ENCODE data around the gene MAN1C1.

MAN1C1 gene

DNA sequence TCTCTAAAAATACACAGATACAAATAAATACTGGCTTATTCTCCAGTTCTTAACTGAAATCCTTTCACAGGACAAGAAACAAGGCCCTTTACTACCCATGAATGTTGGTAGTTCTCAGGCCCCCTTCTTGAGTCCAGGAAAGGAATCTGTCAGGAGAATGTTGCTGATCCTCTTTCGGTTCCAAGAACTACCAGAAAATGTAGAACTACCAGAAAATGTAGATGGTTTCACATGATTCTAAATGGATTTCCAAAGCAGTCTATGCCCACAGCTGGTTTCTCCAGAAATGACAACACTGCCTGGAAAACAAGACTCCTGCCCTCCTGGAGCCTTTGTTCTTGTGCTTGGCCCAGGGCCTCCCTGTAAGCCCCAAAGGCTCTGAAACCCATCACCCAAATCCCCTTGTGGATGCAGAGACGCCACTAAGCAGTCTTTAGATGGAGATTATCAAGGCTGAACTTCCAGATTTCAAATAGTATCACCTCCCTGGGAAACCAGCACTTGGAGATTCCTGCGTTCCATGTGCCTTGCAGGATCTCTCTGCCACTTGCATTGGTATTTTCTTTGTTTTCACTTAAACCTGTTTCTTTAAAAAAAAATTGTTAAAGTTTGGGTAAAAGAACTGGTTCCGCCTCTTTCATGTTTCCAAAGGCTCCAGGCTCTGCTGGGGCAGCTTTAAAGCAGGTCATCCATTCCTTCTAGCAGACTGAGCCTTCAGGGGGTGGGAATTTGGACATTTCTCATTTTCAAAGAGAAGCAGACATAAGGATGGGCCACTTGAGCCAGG lies 53.4 kb downstream of the MAN1C1 start:
- Histone ChIP-seq H3K79me2 (ENCODE audit: insufficient read depth, low read length) (no peaks in the 10 kb centered on the region), H3K4me3 (ENCODE audit: insufficient read depth, low read length, poor library complexity, severe bottlenecking) (no peak overlapping the region), H2AFZ (ENCODE audit: low read depth, low read length, severe bottlenecking) (no peak overlapping the region), H4K20me1 (ENCODE audit: low read depth, low read length) (no peaks in the 10 kb centered on the region), H3K27ac (ENCODE audit: low read depth, low read length) (no peak overlapping the region), H3F3A (ENCODE audit: insufficient read depth) (no peaks in the 10 kb centered on the region), H3K9me3 (ENCODE audit: insufficient read depth, low read length) (no peaks in the 10 kb centered on the region), H3K27me3 (ENCODE audit: low read length) (no peaks in the 10 kb centered on the region), H3K4me2 (ENCODE audit: low read depth, low read length, poor library complexity, severe bottlenecking) (no peak overlapping the region), H3K36me3 (ENCODE audit: low read length) (no peaks in the 10 kb centered on the region), H3K9me2 (replicated peaks; ENCODE audit: insufficient read depth, low read length) (no peaks in the 10 kb centered on the region), H3K9ac (ENCODE audit: low read length) (no peak overlapping the region)
- no peak for TF ChIP-seq EZH2phosphoT487 (conservative IDR thresholded peaks at IDR 0.05; ENCODE audit: low read length)
- TF ChIP-seq CTCF (IDR thresholded peaks at IDR 0.05; ENCODE audit: insufficient read depth, low read length, poor library complexity, severe bottlenecking) = no peak

DNA sequence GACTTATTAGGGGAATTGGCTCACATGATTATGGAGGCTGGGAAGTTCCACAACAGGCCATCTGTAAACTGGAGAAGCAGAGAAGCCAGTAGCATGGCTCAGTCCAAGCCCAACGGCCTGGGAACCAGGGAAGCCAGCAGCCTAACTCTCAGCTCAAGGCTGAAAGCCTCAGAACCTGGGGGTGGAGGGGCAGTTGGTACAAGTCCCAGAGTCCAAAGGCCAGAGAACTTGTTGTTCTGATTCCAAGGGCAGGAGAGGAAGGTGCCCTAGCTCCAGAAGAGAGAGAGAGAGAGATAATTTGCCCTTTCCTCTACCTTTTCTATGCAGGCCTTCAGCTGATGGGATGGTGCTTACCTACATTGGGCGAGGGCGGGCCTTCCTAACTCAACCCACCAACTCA lies 55.3 kb downstream of the MAN1C1 start:
- H3K9ac ChIP-seq (ENCODE audit: low read length) = no peak overlapping the region
- no peaks in the 10 kb centered on the region for H4K20me1 ChIP-seq (ENCODE audit: low read depth, low read length)
- no peak overlapping the region for H2AFZ ChIP-seq (ENCODE audit: low read depth, low read length, severe bottlenecking)
- H3K36me3 ChIP-seq (ENCODE audit: low read length) = no peaks in the 10 kb centered on the region
- no peaks in the 10 kb centered on the region for H3K9me2 ChIP-seq (replicated peaks; ENCODE audit: insufficient read depth, low read length)
- no peaks in the 10 kb centered on the region for H3K27me3 ChIP-seq (ENCODE audit: low read length)
- H3K9me3 ChIP-seq (ENCODE audit: insufficient read depth, low read length) = no peaks in the 10 kb centered on the region
- H3K27ac ChIP-seq (ENCODE audit: low read depth, low read length) = no peak overlapping the region
- TF ChIP-seq CTCF (IDR thresholded peaks at IDR 0.05; ENCODE audit: insufficient read depth, low read length, poor library complexity, severe bottlenecking) = no peak
- TF ChIP-seq EZH2phosphoT487 (conservative IDR thresholded peaks at IDR 0.05; ENCODE audit: low read length) = no peak
- no peak overlapping the region for H3K4me3 ChIP-seq (ENCODE audit: insufficient read depth, low read length, poor library complexity, severe bottlenecking)
- no peak overlapping the region for H3K4me2 ChIP-seq (ENCODE audit: low read depth, low read length, poor library complexity, severe bottlenecking)
- no peaks in the 10 kb centered on the region for H3K79me2 ChIP-seq (ENCODE audit: insufficient read depth, low read length)
- H3F3A ChIP-seq (ENCODE audit: insufficient read depth) = no peaks in the 10 kb centered on the region

DNA sequence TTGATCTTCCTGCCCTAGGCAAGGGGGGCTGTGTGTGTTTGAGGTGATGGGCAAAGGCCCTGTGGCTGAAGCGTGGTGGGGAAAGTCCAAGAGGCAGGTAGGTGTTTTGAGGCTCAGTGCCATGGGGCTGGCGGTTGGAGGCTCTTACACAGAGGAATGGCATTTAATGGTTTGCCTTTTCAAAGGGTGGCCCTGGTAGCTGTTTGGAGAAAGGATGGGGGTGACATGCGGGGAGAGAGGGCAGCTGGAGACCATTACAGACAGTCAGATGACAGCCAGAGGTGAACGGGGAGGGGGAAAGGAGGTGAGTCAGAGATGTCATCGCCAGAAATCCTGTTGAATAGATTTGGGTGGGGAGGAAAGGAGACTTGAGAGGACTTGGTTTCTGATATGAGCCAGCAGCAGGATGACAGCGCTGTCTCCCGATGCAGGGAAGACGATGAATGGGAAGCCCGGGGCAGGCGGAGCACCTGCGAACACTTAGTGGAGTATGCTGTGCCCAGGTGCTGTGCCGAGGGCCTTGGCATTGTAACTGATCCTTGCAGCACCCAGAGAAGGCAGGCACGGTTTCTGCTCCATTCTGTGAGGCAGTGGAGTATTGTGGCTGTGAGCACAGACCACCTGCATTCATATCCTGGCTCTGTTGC lies 56.3 kb downstream of the MAN1C1 start:
- Histone ChIP-seq H2AFZ (ENCODE audit: low read depth, low read length, severe bottlenecking) (no peak overlapping the region), H3K27me3 (ENCODE audit: low read length) (no peaks in the 10 kb centered on the region), H3K4me2 (ENCODE audit: low read depth, low read length, poor library complexity, severe bottlenecking) (no peak overlapping the region), H3K4me3 (ENCODE audit: insufficient read depth, low read length, poor library complexity, severe bottlenecking) (no peak overlapping the region), H3K9ac (ENCODE audit: low read length) (no peak overlapping the region), H4K20me1 (ENCODE audit: low read depth, low read length) (no peaks in the 10 kb centered on the region), H3F3A (ENCODE audit: insufficient read depth) (no peaks in the 10 kb centered on the region), H3K36me3 (ENCODE audit: low read length) (no peaks in the 10 kb centered on the region), H3K79me2 (ENCODE audit: insufficient read depth, low read length) (no peaks in the 10 kb centered on the region), H3K27ac (ENCODE audit: low read depth, low read length) (no peak overlapping the region), H3K9me3 (ENCODE audit: insufficient read depth, low read length) (no peaks in the 10 kb centered on the region), H3K9me2 (replicated peaks; ENCODE audit: insufficient read depth, low read length) (no peaks in the 10 kb centered on the region)
- TF ChIP-seq CTCF (IDR thresholded peaks at IDR 0.05; ENCODE audit: insufficient read depth, low read length, poor library complexity, severe bottlenecking) = no peak
- no peak for TF ChIP-seq EZH2phosphoT487 (conservative IDR thresholded peaks at IDR 0.05; ENCODE audit: low read length)
